ENCODE results near the gene PCDHGB6. TPM values are rescaled to one million over a fixed set of nuclear protein-coding genes. Genes with fewer than 3 reads are reported as not detected.

The PCDHGB6 gene
- total RNA-seq, 1 experiment from 2014 or later = 6.0 TPM

GRCh38 chr5:141411575-141411974 is 3.8 kb downstream of the PCDHGB6 start:
- Mint-ChIP-seq H3K27me3 (ENCODE audit: low read depth) (peaks cover 25% of the 10 kb centered on the region), H3K27ac (no peak overlapping the region), H3K4me3 (no peak overlapping the region), H3K4me1 (peaks cover 14 to 21% of the 10 kb centered on the region in 2 experiments), H3K36me3 (ENCODE audit: insufficient read depth in 1 of 3, low read depth in 3 of 3) (peaks cover 24 to 50% (median 34%) of the 10 kb centered on the region in 3 experiments), H3K9me3 (peaks cover 34 to 42% of the 10 kb centered on the region in 2 experiments)
- Histone ChIP-seq H3K9me3 (ENCODE audit: control insufficient read depth, low read depth, low read length) (no peaks in the 10 kb centered on the region), H3K56ac (ENCODE audit: insufficient read length, low read depth, low read length) (no peak overlapping the region), H2BK15ac (ENCODE audit: low read depth, low read length) (no peak overlapping the region), H2BK12ac (ENCODE audit: insufficient read length, low read depth, low read length) (no peak overlapping the region), H2AFZ (ENCODE audit: low read length) (no peak overlapping the region), H3K79me1 (ENCODE audit: insufficient read depth, low read depth, low read length, poor library complexity, severe bottlenecking) (no peaks in the 10 kb centered on the region), H4K20me1 (ENCODE audit: control insufficient read depth, insufficient read depth, insufficient read length) (no peaks in the 10 kb centered on the region), H3K18ac (ENCODE audit: insufficient read length, low read depth, low read length) (no peak overlapping the region), H3K79me2 (ENCODE audit: insufficient read depth, low read length) (no peaks in the 10 kb centered on the region), H3K4me2 (ENCODE audit: insufficient read depth, insufficient read length, low read length) (no peak overlapping the region), H3K4me1 (ENCODE audit: insufficient read depth, low read length) (no peaks in the 10 kb centered on the region), H2AK5ac (ENCODE audit: insufficient read length, low read length) (no peak overlapping the region), H3K27me3 (ENCODE audit: insufficient read depth, low read length) (no peaks in the 10 kb centered on the region; the same call in 1 of the 2 replicates), H3K14ac (ENCODE audit: insufficient read depth, low read length) (no peak overlapping the region), H3K4ac (ENCODE audit: low read depth, low read length) (no peak overlapping the region), H2BK5ac (ENCODE audit: insufficient read length, low read length) (no peak overlapping the region), H3K23me2 (ENCODE audit: insufficient read length, low read depth, low read length, poor library complexity, severe bottlenecking) (peaks cover 5% of the 10 kb centered on the region), H3K23ac (ENCODE audit: insufficient read length, low read depth, low read length) (no peak overlapping the region), H4K91ac (ENCODE audit: insufficient read length, low read depth, low read length) (no peak overlapping the region), H4K5ac (ENCODE audit: insufficient read length, low read depth, low read length) (no peak overlapping the region), H3K9ac (ENCODE audit: extremely low read depth, insufficient read length, low read length) (no peak overlapping the region), H2BK120ac (ENCODE audit: low read depth, low read length, poor library complexity, severe bottlenecking) (no peak overlapping the region), H3T11ph (ENCODE audit: low read length) (no peak overlapping the region), H3K27ac (ENCODE audit: insufficient read length, low read depth, low read length) (no peak overlapping the region), H2BK20ac (ENCODE audit: low read depth, low read length, poor library complexity, severe bottlenecking) (no peak overlapping the region), H4K8ac (replicated peaks; ENCODE audit: insufficient read length, low read depth, low read length) (no peak overlapping the region)
- no CpG with 5 or more reads among the region's 3 CpGs for WGBS (ENCODE audit: extremely low coverage, insufficient read length, low lambda C conversion rate)
- TF ChIP-seq CTCF (conservative IDR thresholded peaks at IDR 0.05) = no peak
- no peak for DNase-seq
